Testis (tissue), 2 donors: ENCODE results near the gene MVD.

Experiments
- POLR2A ChIP-seq: fragments of 450-650 bp; IDR thresholded peaks from one replicate; pipeline ENCODE4 v1.6.1; 2017; ENCODE audit warnings: antibody characterized with exemption, mild to moderate bottlenecking, moderate library complexity
- TF ChIP-seq, protein P1 (sequence below), 3 experiments: fragments of 450-650 bp in 2 of 3; fragments of 200-600 bp in 1 of 3; sonication (generic) in 1 of 3; IDR thresholded peaks; one replicate each; pipeline ENCODE4 v1.5.1; 2016 to 2019; ENCODE audit warnings: antibody characterized with exemption in 3 of 3, mild to moderate bottlenecking in 2 of 3, moderate library complexity in 1 of 3

DNA sequence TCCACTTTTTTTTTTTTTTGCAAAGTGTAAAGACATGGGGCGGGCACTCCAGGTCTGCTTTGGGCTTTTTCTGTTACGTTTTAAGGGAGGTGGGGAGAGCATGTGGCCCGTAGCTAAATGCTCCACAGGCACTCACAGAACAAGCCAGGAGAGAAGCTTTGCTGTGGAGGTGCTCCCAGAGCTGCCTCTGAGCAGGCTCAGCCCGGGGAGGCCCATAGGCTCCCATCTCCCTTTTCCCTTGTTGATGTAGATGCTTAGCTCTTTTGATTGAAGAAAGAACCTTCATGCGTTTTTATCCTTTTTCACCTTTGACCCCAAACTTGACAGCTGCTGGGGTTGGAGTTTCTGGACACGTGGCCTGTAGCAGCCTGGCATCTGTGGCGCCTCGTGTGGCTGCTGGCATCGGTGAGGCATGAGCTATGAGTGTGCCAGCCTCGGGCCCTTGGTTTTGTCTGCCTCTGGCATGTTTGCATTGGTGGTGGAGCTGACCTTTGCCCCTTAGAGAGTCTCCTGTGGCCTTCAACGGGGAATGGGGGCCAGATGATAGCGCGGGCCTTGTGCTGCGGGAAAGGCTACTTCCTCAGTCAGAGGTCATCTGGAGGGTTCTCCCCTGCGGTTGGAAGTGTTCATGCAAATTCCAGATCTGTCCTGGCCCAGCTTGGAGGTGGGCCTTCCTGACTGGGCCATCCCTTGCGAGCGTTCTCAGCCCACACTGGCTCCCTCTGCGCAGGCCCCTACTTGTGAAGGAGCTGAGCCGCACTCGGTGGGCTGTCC lies 44.5 kb downstream of the MVD start:
- TF ChIP-seq, protein P1, sequence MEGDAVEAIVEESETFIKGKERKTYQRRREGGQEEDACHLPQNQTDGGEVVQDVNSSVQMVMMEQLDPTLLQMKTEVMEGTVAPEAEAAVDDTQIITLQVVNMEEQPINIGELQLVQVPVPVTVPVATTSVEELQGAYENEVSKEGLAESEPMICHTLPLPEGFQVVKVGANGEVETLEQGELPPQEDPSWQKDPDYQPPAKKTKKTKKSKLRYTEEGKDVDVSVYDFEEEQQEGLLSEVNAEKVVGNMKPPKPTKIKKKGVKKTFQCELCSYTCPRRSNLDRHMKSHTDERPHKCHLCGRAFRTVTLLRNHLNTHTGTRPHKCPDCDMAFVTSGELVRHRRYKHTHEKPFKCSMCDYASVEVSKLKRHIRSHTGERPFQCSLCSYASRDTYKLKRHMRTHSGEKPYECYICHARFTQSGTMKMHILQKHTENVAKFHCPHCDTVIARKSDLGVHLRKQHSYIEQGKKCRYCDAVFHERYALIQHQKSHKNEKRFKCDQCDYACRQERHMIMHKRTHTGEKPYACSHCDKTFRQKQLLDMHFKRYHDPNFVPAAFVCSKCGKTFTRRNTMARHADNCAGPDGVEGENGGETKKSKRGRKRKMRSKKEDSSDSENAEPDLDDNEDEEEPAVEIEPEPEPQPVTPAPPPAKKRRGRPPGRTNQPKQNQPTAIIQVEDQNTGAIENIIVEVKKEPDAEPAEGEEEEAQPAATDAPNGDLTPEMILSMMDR (IDR thresholded peaks at IDR 0.05) = no peak
- no peak for TF ChIP-seq POLR2A
